K562 (cell line): Measurements from ENCODE around the gene MRPS5. TPM values are rescaled to one million over a fixed set of nuclear protein-coding genes. Genes with fewer than 3 reads are reported as not detected.
A peak's percentile ranks its signal among the peaks of the same experiment; 100 is the strongest.

ENCODE experiments used
- C11orf30 ChIP-seq: fragments of 450-650 bp; IDR thresholded peaks from 2 replicates; pipeline ENCODE4 v1.6.1; 2016; ENCODE audit warnings: low read depth, mild to moderate bottlenecking
- ETV5 ChIP-seq: sonication (generic); formaldehyde crosslinking; IDR thresholded peaks from 2 replicates; pipeline ENCODE4 v1.4.0; 2020; ENCODE audit warnings: low read depth, mild to moderate bottlenecking, missing genetic modification reagents
- FOXJ2 ChIP-seq: fragments of 200-800 bp; sonication (Bioruptor generic); IDR thresholded peaks from 2 replicates; pipeline ENCODE4 v1.6.1; 2016; ENCODE audit warnings: missing genetic modification characterization, missing compliant biosample characterization
- FOXP4 ChIP-seq: sonication (generic); formaldehyde crosslinking; IDR thresholded peaks from 2 replicates; pipeline ENCODE4 v1.8.0; 2022; ENCODE audit warnings: mild to moderate bottlenecking, missing genetic modification reagents, borderline replicate concordance
- HDAC1 ChIP-seq, 2 experiments: fragments of 450-650 bp; IDR thresholded peaks; 2 replicates each; pipeline ENCODE4 v1.6.1; 2016 to 2017; ENCODE audit warnings: inconsistent platforms in 1 of 2, mild to moderate bottlenecking in 1 of 2, moderate library complexity in 1 of 2
- KAT7 ChIP-seq: sonication (generic); formaldehyde crosslinking; IDR thresholded peaks from 2 replicates; pipeline ENCODE4 v1.8.0; 2022; ENCODE audit warnings: missing genetic modification reagents, mild to moderate bottlenecking, borderline replicate concordance
- KDM1A ChIP-seq, 2 experiments: fragments of 450-650 bp; IDR thresholded peaks; 2 replicates each; pipeline ENCODE4 v1.6.1; 2016; ENCODE audit warnings: mild to moderate bottlenecking in 2 of 2
- KDM4B ChIP-seq, 2 experiments: fragments of 450-650 bp in 1 of 2; sonication (generic) in 1 of 2; IDR thresholded peaks; 2 replicates each; pipeline ENCODE4 v1.6.1; 2016 to 2017; ENCODE audit warnings: borderline replicate concordance in 2 of 2, antibody characterized with exemption in 1 of 2, low read depth in 1 of 2, mild to moderate bottlenecking in 1 of 2
- MAFG ChIP-seq: fragments of 450-650 bp; conservative IDR thresholded peaks from 2 replicates; pipeline ENCODE4 v1.6.1; 2016; ENCODE audit warnings: missing genetic modification characterization, missing compliant biosample characterization
- NCOA2 ChIP-seq, 2 experiments: fragments of 450-650 bp; IDR thresholded peaks; 2 replicates each; pipeline ENCODE4 v1.6.1; 2018; ENCODE audit warnings: mild to moderate bottlenecking in 2 of 2, moderate library complexity in 1 of 2; ENCODE audit not compliant: partially characterized antibody in 2 of 2
- NR2C2 ChIP-seq, 2 experiments: fragments of 200-800 bp in 1 of 2; sonication (Bioruptor generic) in 1 of 2; sonication (generic) in 1 of 2; formaldehyde crosslinking in 1 of 2; IDR thresholded peaks; 2 replicates each; pipeline versions ENCODE4 v1.6.1 to v1.8.0; 2016 to 2022; ENCODE audit warnings: mild to moderate bottlenecking in 1 of 2, missing compliant biosample characterization in 1 of 2, missing genetic modification characterization in 1 of 2, missing genetic modification reagents in 1 of 2
- PCBP1 ChIP-seq: fragments of 200-400 bp; formaldehyde crosslinking; IDR thresholded peaks from 2 replicates; pipeline ENCODE4 v1.6.1; 2018; ENCODE audit warnings: mild to moderate bottlenecking, low read depth, low read length; ENCODE audit not compliant: poor library complexity, severe bottlenecking
- PHB ChIP-seq: fragments of 250-450 bp; sonication (Bioruptor Pico); IDR thresholded peaks from 2 replicates; pipeline ENCODE4 v1.5.0; 2021
- PHF20 ChIP-seq: fragments of 450-650 bp; IDR thresholded peaks from 2 replicates; pipeline ENCODE4 v1.6.1; 2018; ENCODE audit not compliant: partially characterized antibody
- POLR2G ChIP-seq: fragments of 200-400 bp; formaldehyde crosslinking; IDR thresholded peaks from 2 replicates; pipeline ENCODE4 v1.6.1; 2017; ENCODE audit warnings: low read depth, mild to moderate bottlenecking, antibody characterized with exemption, low read length, moderate library complexity
- PTBP1 ChIP-seq: fragments of 200-400 bp; formaldehyde crosslinking; IDR thresholded peaks from 2 replicates; pipeline ENCODE4 v1.6.1; 2017; ENCODE audit warnings: low read depth, low read length
- RBFOX2 ChIP-seq: fragments of 200-400 bp; formaldehyde crosslinking; IDR thresholded peaks from 2 replicates; pipeline ENCODE4 v1.6.1; 2017; ENCODE audit warnings: low read depth, mild to moderate bottlenecking, low read length, moderate library complexity
- SRSF3 ChIP-seq: fragments of 200-400 bp; formaldehyde crosslinking; IDR thresholded peaks from 2 replicates; pipeline ENCODE4 v1.6.1; 2016; ENCODE audit warnings: mild to moderate bottlenecking, low read length, moderate library complexity; ENCODE audit not compliant: insufficient read depth
- XRCC5 ChIP-seq: fragments of 200-400 bp; formaldehyde crosslinking; IDR thresholded peaks from 2 replicates; pipeline ENCODE4 v1.6.1; 2017; ENCODE audit warnings: low read depth, mild to moderate bottlenecking, low read length
- YBX1 ChIP-seq: fragments of 450-650 bp; IDR thresholded peaks from 2 replicates; pipeline ENCODE4 v1.7.1; 2016; ENCODE audit warnings: mild to moderate bottlenecking
- ZNF395 ChIP-seq: fragments of 200-800 bp; sonication (Bioruptor generic); IDR thresholded peaks from 2 replicates; pipeline ENCODE4 v1.6.1; 2017; ENCODE audit warnings: missing genetic modification characterization, missing compliant biosample characterization
- ZNF766 ChIP-seq: fragments of 200-800 bp; sonication (Bioruptor generic); conservative IDR thresholded peaks from 2 replicates; pipeline ENCODE4 v1.6.1; 2016; ENCODE audit warnings: missing genetic modification characterization, missing compliant biosample characterization
- polyA plus RNA-seq, 8 experiments: library from polyadenylated mRNA; depleted of rRNA in 4 of 8; stranded (reverse) in 5 of 8; unstranded in 3 of 8; fragments of >200 nt; fragmentation: Nextera tagmentation in 2 of 8; fragmentation: Illumina TruSeq in 1 of 8; extraction: Ambion mirVana in 2 of 8; extraction: Trizol in 1 of 8; gene quantifications; 2 replicates each; pipeline versions ENCODE4 v1.2.1 to v1.2.3, GENCODE V29; 2011 to 2014; ENCODE audit warnings: inconsistent platforms in 1 of 8, missing spikeins in 1 of 8
- total RNA-seq, 7 experiments: library from RNA; depleted of rRNA in 6 of 7; stranded (reverse); fragments of >200 nt in 6 of 7; fragmentation: Illumina TruSeq in 2 of 7; extraction: Trizol in 2 of 7; gene quantifications; 2 replicates each; pipeline versions ENCODE4 v1.2.1 to v1.2.3, GENCODE V29; 2011 to 2021; ENCODE audit warnings: low replicate concordance in 1 of 7
- TF ChIP-seq, protein P1 (sequence below): sonication (generic); formaldehyde crosslinking; IDR thresholded peaks from 2 replicates; pipeline ENCODE4 v1.8.0; 2023; ENCODE audit warnings: mild to moderate bottlenecking, missing genetic modification reagents

MRPS5 gene
- total and polyA plus RNA-seq, 9 of the 15 experiments (the other 6 are each of a cell fraction or from before 2014, with no cell fraction given): 85.0 to 162 (median 118) TPM

DNA sequence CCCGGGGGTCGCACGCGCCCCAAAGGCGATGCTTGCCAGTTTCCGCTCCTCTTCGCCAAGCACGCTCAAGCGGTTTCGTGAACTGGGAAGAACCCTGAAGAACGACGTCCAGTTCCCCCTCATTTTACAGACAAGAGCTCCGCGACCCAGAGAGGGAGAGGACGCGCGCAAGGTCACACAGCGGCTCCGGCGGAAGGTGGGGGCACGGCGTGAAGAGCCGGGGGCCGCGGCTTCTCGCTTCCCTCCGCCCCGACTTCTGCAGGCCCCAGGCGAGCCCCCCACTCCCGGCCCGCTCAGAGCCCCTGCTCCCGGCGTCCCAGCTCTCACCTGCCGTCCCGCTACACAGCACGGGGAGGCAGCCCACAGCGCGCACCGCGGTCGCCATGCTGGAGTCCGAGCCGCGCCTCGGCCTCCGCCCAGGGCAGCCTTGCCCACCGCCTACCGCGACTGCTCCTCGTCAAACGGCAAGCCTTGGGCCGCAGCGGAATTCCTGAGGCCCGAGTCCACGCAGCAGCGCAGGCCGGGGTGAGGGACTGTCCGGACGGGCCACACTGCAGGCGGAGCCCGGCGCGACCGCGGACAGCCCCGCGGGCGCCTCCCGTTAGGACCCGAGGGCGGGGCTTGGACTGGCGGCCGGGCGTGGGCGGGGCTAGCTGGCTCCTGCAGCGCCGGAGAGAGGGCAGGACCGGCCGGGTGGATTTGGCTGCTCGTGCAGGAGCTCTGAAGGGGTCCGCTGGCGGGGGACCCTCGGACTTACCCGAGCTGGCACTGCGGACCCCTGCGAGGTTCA is at the start of gene MRPS5 (continued):
- TF ChIP-seq, protein P1, sequence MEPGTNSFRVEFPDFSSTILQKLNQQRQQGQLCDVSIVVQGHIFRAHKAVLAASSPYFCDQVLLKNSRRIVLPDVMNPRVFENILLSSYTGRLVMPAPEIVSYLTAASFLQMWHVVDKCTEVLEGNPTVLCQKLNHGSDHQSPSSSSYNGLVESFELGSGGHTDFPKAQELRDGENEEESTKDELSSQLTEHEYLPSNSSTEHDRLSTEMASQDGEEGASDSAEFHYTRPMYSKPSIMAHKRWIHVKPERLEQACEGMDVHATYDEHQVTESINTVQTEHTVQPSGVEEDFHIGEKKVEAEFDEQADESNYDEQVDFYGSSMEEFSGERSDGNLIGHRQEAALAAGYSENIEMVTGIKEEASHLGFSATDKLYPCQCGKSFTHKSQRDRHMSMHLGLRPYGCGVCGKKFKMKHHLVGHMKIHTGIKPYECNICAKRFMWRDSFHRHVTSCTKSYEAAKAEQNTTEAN (CRISPR knock-in tag): no peak
- peak; percentile 95 for TF ChIP-seq POLR2G
- peak; percentile 79 for TF ChIP-seq PCBP1
- peak in 1 of 2 experiments; percentile 67; a peak in 2 of 4 replicates for TF ChIP-seq HDAC1 (IDR thresholded peaks at IDR 0.05)
- TF ChIP-seq PHB (CRISPR knock-in tag): peak; percentile 18; the same call in 1 of the 2 replicates
- TF ChIP-seq ZNF395 (CRISPR knock-in tag): peak; percentile 76
- TF ChIP-seq YBX1: no peak
- no peak for TF ChIP-seq ETV5 (CRISPR knock-in tag)
- peak; percentile 66 for TF ChIP-seq FOXJ2
- TF ChIP-seq FOXP4 (CRISPR knock-in tag): peak; percentile 50; the same call in 1 of the 2 replicates
- TF ChIP-seq SRSF3: no peak
- TF ChIP-seq MAFG (tag): no peak
- peak; percentile 93 for TF ChIP-seq RBFOX2
- peak; percentile 63 for TF ChIP-seq PHF20
- TF ChIP-seq KAT7 (CRISPR knock-in tag): peak; percentile 89; the same call in 1 of the 2 replicates
- peak; percentile 44; the same call in 1 of the 2 replicates for TF ChIP-seq ZNF766 (CRISPR knock-in tag)
- TF ChIP-seq PTBP1: peak; percentile 93
- TF ChIP-seq KDM4B (IDR thresholded peaks at IDR 0.05; ENCODE audit: borderline replicate concordance in 2 of 2, low read depth in 1 of 2): peak in 1 of 2 experiments; percentile 16; a peak in 1 of 4 replicates
- TF ChIP-seq NR2C2 (CRISPR knock-in tag; IDR thresholded peaks at IDR 0.05): no peak
- no peak for TF ChIP-seq NR2C2 (tag; IDR thresholded peaks at IDR 0.05)
- peak; percentile 74; the same call in 1 of the 2 replicates for TF ChIP-seq XRCC5
- TF ChIP-seq C11orf30: 0 out of 2 replicates have a peak, but pooled peaks have one; percentile 20
- peak in 1 of 2 experiments; percentile 97 for TF ChIP-seq NCOA2 (IDR thresholded peaks at IDR 0.05; ENCODE audit: partially characterized antibody in 2 of 2)
- TF ChIP-seq KDM1A (IDR thresholded peaks at IDR 0.05): peak; percentile 83 to 93
